GM19023 (cell line): ENCODE measurements around the gene GUCY2F.

Source experiments
- ATAC-seq: cut with Tn5 transposase; IDR thresholded peaks from one replicate; pipeline ENCODE4 v1.9.1; 2021; ENCODE audit warnings: mild to moderate bottlenecking, moderate library complexity; ENCODE audit not compliant: unreplicated experiment

GUCY2F gene

DNA sequence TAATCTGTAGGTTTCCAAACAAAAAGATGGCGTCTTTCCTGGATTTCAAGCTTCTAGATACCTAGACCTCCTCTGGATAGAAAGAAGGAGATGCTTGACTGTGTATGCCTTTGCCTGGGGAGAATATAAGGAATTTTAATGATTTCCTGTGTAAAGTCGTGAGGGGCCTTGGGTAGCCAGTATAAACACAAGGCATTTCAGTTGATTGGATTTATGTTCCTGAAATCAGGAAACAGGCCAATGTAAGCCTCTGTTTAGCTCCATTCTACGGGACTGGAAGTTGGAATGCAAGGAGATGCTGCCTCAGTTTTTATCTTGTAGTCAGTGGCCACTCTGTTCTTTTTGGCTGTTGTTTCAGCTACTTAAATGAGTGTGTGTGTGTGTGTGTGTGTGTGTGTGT, 137.2 kb downstream of the GUCY2F start:
- ATAC-seq: no peak

DNA sequence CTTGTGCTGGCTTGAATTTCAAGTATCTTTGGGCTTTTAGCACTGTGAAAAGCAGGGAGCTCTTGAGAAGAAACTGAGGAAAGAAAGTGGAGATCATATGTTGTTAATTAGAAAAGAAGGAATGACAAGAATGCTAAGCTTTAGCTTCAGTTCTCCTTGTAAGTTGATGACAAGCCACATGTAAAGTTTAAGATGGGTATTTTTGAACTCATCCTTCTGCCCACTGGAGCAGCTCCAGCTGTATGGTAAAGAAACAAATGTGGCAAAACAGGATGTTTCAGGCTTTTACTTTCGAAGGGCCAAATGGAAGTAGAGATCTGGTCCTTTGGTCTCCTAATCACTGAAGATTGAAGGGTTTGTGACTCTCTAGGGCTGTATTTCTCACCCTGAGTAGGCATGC, 137.8 kb downstream of the GUCY2F start:
- ATAC-seq: no peak

DNA sequence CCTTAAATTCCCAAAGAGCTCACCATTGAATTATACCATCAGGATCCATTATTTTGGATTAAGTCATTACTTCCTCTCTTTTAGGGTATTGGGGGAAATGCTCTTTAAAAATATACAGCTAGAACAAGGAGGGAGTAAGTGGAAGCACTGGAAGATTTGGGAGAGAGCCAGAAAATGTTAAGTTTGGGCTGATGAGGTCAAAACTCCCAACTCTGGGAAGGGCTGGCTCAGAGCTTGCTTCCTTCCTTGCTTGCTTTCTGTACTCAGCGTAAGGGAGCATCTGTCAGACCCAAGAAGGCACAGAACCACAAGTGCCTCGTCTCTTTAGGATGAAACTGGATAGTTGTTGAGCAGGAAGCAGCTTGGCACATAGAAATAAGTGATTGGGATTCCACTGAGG, 138.2 kb downstream of the GUCY2F start:
- no peak for ATAC-seq

DNA sequence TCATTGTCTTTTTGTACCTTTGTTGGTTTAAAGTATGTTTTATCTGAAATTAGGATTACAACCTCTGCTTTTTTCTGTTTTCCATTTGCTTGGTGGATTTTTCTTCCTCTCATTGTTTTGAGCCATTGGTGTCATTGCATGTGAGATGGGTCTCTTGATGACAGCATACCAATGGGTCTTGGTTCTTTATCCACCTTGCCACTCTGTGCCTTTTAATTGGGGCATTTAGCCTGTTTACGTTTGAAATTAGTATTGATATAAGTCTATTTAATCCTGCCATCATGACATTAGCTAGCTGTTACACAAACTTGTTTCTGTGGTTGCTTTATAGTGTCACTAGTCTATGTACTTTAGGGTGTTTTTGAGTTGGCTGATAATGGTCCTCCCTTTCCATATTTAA, 145.7 kb downstream of the GUCY2F start:
- no peak for ATAC-seq

- no peak for ATAC-seq
These were observed 154.6 kb downstream of the GUCY2F start for GRCh38 chrX:109327251-109327650.
